WTC11 (cell line): ENCODE results near the gene TXN2. TPM values are rescaled to one million over a fixed set of nuclear protein-coding genes. Genes with fewer than 3 reads are reported as not detected.
A peak's percentile ranks its signal among the peaks of the same experiment; 100 is the strongest.

Source experiments
- ATAC-seq: fragments of 200-7000 bp; cut with Tn5 transposase; 2 replicates; pipeline ENCODE4 v1.10.0; 2021; ENCODE audit warnings: mild to moderate bottlenecking, moderate library complexity
- CTCF ChIA-PET: fragments of 300-600 bp; sonication (Branson Sonifier 250); formaldehyde crosslinking; loops from one replicate; lab custom pipeline; 2021; ENCODE audit warnings: antibody characterized with exemption; lab: Charles Lee
- POLR2A ChIA-PET: fragments of 350-600 bp; sonication (Branson Sonifier 250); formaldehyde crosslinking; loops from one replicate; lab custom pipeline; 2021; ENCODE audit warnings: antibody characterized with exemption; lab: Charles Lee
- DNase-seq: peaks from one replicate; pipeline ENCODE4 v3.0.0; 2021; ENCODE audit warnings: low spot score
- H3K27ac Mint-ChIP-seq: 2 replicates; pipeline ENCODE4 v1.8.0; 2021; ENCODE audit warnings: mixed read lengths
- H3K27me3 Mint-ChIP-seq: 2 replicates; pipeline ENCODE4 v1.8.0; 2021; ENCODE audit warnings: low read depth, mild to moderate bottlenecking, moderate library complexity, mixed read lengths
- H3K36me3 Mint-ChIP-seq: 2 replicates; pipeline ENCODE4 v1.8.0; 2021; ENCODE audit warnings: mixed read lengths
- H3K4me1 Mint-ChIP-seq: 2 replicates; pipeline ENCODE4 v1.8.0; 2022; ENCODE audit warnings: mixed read lengths
- H3K4me3 Mint-ChIP-seq: 2 replicates; pipeline ENCODE4 v1.8.0; 2021; ENCODE audit warnings: mild to moderate bottlenecking, moderate library complexity, mixed read lengths
- H3K9me3 Mint-ChIP-seq: 2 replicates; pipeline ENCODE4 v1.8.0; 2021; ENCODE audit warnings: mixed read lengths
- ATF3 ChIP-seq: sonication (generic); formaldehyde crosslinking; conservative IDR thresholded peaks from 2 replicates; pipeline ENCODE4 v1.8.1; 2022; ENCODE audit warnings: mild to moderate bottlenecking, missing genetic modification reagents
- CDX4 ChIP-seq: fragments of 250-450 bp; sonication (Bioruptor Pico); IDR thresholded peaks from 2 replicates; pipeline ENCODE4 v1.9.0; 2021; ENCODE audit warnings: moderate library complexity, mild to moderate bottlenecking, inconsistent platforms, borderline replicate concordance
- CREB1 ChIP-seq: sonication (generic); formaldehyde crosslinking; IDR thresholded peaks from 2 replicates; pipeline ENCODE4 v1.8.0; 2023; ENCODE audit warnings: mild to moderate bottlenecking, missing genetic modification reagents
- CREM ChIP-seq: sonication (generic); formaldehyde crosslinking; IDR thresholded peaks from 2 replicates; pipeline ENCODE4 v1.8.1; 2022; ENCODE audit warnings: mild to moderate bottlenecking, missing genetic modification reagents, moderate library complexity
- CTCF ChIP-seq: fragments of 200-600 bp; IDR thresholded peaks from 2 replicates; pipeline ENCODE4 v1.8.0; 2022; ENCODE audit warnings: antibody characterized with exemption
- ESRRA ChIP-seq: sonication (generic); formaldehyde crosslinking; IDR thresholded peaks from 2 replicates; pipeline ENCODE4 v1.8.1; 2022; ENCODE audit warnings: mild to moderate bottlenecking, missing genetic modification reagents, borderline replicate concordance
- FOXP1 ChIP-seq: sonication (generic); formaldehyde crosslinking; IDR thresholded peaks from 2 replicates; pipeline ENCODE4 v1.8.0; 2022; ENCODE audit warnings: missing genetic modification reagents, mild to moderate bottlenecking, moderate library complexity, borderline replicate concordance
- FOXP4 ChIP-seq: sonication (generic); formaldehyde crosslinking; IDR thresholded peaks from 2 replicates; pipeline ENCODE4 v1.8.0; 2022; ENCODE audit warnings: mild to moderate bottlenecking, missing genetic modification reagents
- GABPB1 ChIP-seq: sonication (generic); formaldehyde crosslinking; IDR thresholded peaks from 2 replicates; pipeline ENCODE4 v1.8.1; 2023; ENCODE audit warnings: mild to moderate bottlenecking, missing genetic modification reagents
- GRHL2 ChIP-seq: fragments of 250-450 bp; sonication (Bioruptor Pico); IDR thresholded peaks from 2 replicates; pipeline ENCODE4 v1.8.0; 2022; ENCODE audit warnings: mild to moderate bottlenecking, moderate library complexity; ENCODE audit not compliant: insufficient replicate concordance, severe bottlenecking
- JAZF1 ChIP-seq: fragments of 250-450 bp; sonication (Bioruptor Pico); IDR thresholded peaks from 2 replicates; pipeline ENCODE4 v1.9.0; 2021; ENCODE audit warnings: moderate library complexity, mild to moderate bottlenecking, inconsistent platforms
- MXD4 ChIP-seq: fragments of 250-450 bp; sonication (Bioruptor Pico); IDR thresholded peaks from 2 replicates; pipeline ENCODE4 v1.8.0; 2021; ENCODE audit warnings: mild to moderate bottlenecking, moderate library complexity, borderline replicate concordance
- PRRX2 ChIP-seq: fragments of 250-450 bp; sonication (Bioruptor Pico); IDR thresholded peaks from 2 replicates; pipeline ENCODE4 v1.8.0; 2021; ENCODE audit warnings: mild to moderate bottlenecking
- SMAD4 ChIP-seq: sonication (generic); formaldehyde crosslinking; IDR thresholded peaks from 2 replicates; pipeline ENCODE4 v1.8.0; 2022; ENCODE audit warnings: mild to moderate bottlenecking, missing genetic modification reagents
- TEAD4 ChIP-seq: sonication (generic); formaldehyde crosslinking; IDR thresholded peaks from 2 replicates; pipeline ENCODE4 v1.8.0; 2022; ENCODE audit warnings: mild to moderate bottlenecking, missing genetic modification reagents
- TP53 ChIP-seq: sonication (generic); formaldehyde crosslinking; IDR thresholded peaks from 2 replicates; pipeline ENCODE4 v1.8.1; 2023; ENCODE audit warnings: mild to moderate bottlenecking, missing genetic modification reagents
- ZNF317 ChIP-seq: sonication (generic); formaldehyde crosslinking; IDR thresholded peaks from 2 replicates; pipeline ENCODE4 v1.8.1; 2023; ENCODE audit warnings: low read depth, mild to moderate bottlenecking, moderate library complexity, missing genetic modification reagents, borderline replicate concordance
- ZNF416 ChIP-seq: fragments of 250-450 bp; sonication (Bioruptor Pico); IDR thresholded peaks from 2 replicates; pipeline ENCODE4 v1.9.0; 2021; ENCODE audit warnings: mild to moderate bottlenecking, inconsistent platforms
- ZNF425 ChIP-seq: fragments of 250-450 bp; sonication (Bioruptor Pico); conservative IDR thresholded peaks from 2 replicates; pipeline ENCODE4 v1.9.0; 2021; ENCODE audit warnings: mild to moderate bottlenecking
- ZSCAN18 ChIP-seq: fragments of 250-450 bp; sonication (Bioruptor Pico); IDR thresholded peaks from 2 replicates; pipeline ENCODE4 v2.1.2; 2022; ENCODE audit warnings: mild to moderate bottlenecking, moderate library complexity
- total RNA-seq: library from RNA; stranded (reverse); gene quantifications from 3 replicates; pipeline ENCODE4 v1.2.3, GENCODE V29; 2021

Gene TXN2
- total RNA-seq, 1 experiment from 2014 or later = 57.6 TPM

- no peak for TF ChIP-seq ZNF425
- TF ChIP-seq GRHL2 (CRISPR knock-in tag) = no peak
- no peak for TF ChIP-seq ZNF317
- no peak for TF ChIP-seq CREB1
Measured at GRCh38 chr22:36470994-36471331, 10.5 kb downstream of the TXN2 start (continued).

- no peak for TF ChIP-seq SMAD4
- TF ChIP-seq CTCF = peak; percentile 93
- TF ChIP-seq, all 79 proteins: peak for 1
- Mint-ChIP-seq H3K9me3 (no peaks in the 10 kb centered on the region), H3K4me1 (0 out of 2 replicates have a peak, but pooled peaks cover 3% of the 10 kb centered on the region), H3K27ac (peak overlapping the region; percentile 87), H3K27me3 (no peaks in the 10 kb centered on the region), H3K36me3 (peaks cover 11% of the 10 kb centered on the region), H3K4me3 (no peak overlapping the region)
- peak; percentile 95 for ATAC-seq
- ChIA-PET POLR2A (interaction anchor here (0.7 to 1.1 kb wide), 5 partner anchors 15 to 149 kb away, joined by 3 to 7 read pairs (median 4); no protein-coding TSS in a partner anchor), CTCF (interaction anchor here (0.6 to 3.7 kb wide), 61 partner anchors 8 to 297 kb away, joined by 3 to 62 read pairs (median 5); partner anchors contain the start of genes MYH9 and TXN2)
- peak; percentile 86 for DNase-seq
Measured at GRCh38 chr22:36470162-36470993, 11.1 kb downstream of the TXN2 start.

- Mint-ChIP-seq H3K27ac (no peak overlapping the region), H3K9me3 (no peaks in the 10 kb centered on the region), H3K27me3 (no peaks in the 10 kb centered on the region), H3K4me1 (0 out of 2 replicates have a peak, but pooled peaks cover 3% of the 10 kb centered on the region), H3K36me3 (peaks cover 7% of the 10 kb centered on the region), H3K4me3 (no peak overlapping the region)
- no peak for DNase-seq
- POLR2A ChIA-PET = interaction anchor here (1.1 kb wide), 1 partner anchor 14 kb away, joined by 3 read pairs; no protein-coding TSS in a partner anchor
- no peak for ATAC-seq
- CTCF ChIA-PET = interaction anchor here (0.9 to 3.7 kb wide), 6 partner anchors 18 to 167 kb away, joined by 4 to 62 read pairs (median 6); partner anchors contain the start of gene MYH9
- TF ChIP-seq FOXP4 (CRISPR knock-in tag) (no peak), ATF3 (no peak), MXD4 (CRISPR knock-in tag) (no peak), PRRX2 (CRISPR knock-in tag) (no peak), ESRRA (CRISPR knock-in tag) (no peak), FOXP1 (CRISPR knock-in tag) (no peak), TEAD4 (CRISPR knock-in tag) (no peak), GABPB1 (CRISPR knock-in tag) (no peak), TP53 (CRISPR knock-in tag) (no peak), ZNF416 (CRISPR knock-in tag) (no peak), JAZF1 (CRISPR knock-in tag) (no peak), CDX4 (no peak), ZSCAN18 (no peak), CREM (CRISPR knock-in tag) (no peak)
Measured at GRCh38 chr22:36469094-36469710, 12.2 kb downstream of the TXN2 start.
